Lower leg skin (tissue), 4 donors: Measurements from ENCODE around the gene BRD3. TPM values are rescaled to one million over a fixed set of nuclear protein-coding genes. Genes with fewer than 3 reads are reported as not detected.

Experiments used
- DNase-seq, 2 donors: peaks; one replicate each; pipeline ENCODE4 v3.0.0-alpha.2; 2019; ENCODE audit warnings: low spot score in 2 of 2
- H3K4me3 ChIP-seq: fragments of 200-600 bp; sonication (generic); 2 replicates; pipeline ENCODE4 v1.5.1; 2017; ENCODE audit warnings: mild to moderate bottlenecking, low read depth; ENCODE audit not compliant: poor library complexity, severe bottlenecking
- CTCF ChIP-seq, 3 donors: fragments of 450-650 bp; IDR thresholded peaks; one replicate each; pipeline ENCODE4 v1.5.1; 2016; ENCODE audit warnings: antibody characterized with exemption in 3 of 3, mild to moderate bottlenecking in 3 of 3, moderate library complexity in 2 of 3
- POLR2A ChIP-seq, 2 donors: fragments of 450-650 bp; IDR thresholded peaks; one replicate each; pipeline ENCODE4 v1.6.1; 2016 to 2017; ENCODE audit warnings: antibody characterized with exemption in 2 of 2, mild to moderate bottlenecking in 1 of 2, moderate library complexity in 1 of 2
- WGBS, 2 donors: methylation state at CpG; one replicate each; pipeline ENCODE4 v1.1.5; 2018; 5-methylcytosine and 5-hydroxymethylcytosine counted together
- intact Hi-C: fragments of 100-400 bp; cut with DNase I; formaldehyde crosslinking; loops from one replicate; pipeline ENCODE4 v1.15.0; 2023; ENCODE audit warnings: low total_unique reads
- total RNA-seq, 4 donors: library from RNA; depleted of rRNA; stranded (reverse); fragments of >200 nt; gene quantifications; one replicate each; pipeline ENCODE4 v1.1.0, GENCODE V29; 2016

Gene BRD3
- total RNA-seq, 4 donors from 2014 or later, result 18.5 to 59.9 (median 26.7) TPM

- 78 to 93% methylated on average over 5 to 6 of the region's 6 CpGs for WGBS, 2 donors
- DNase-seq, result no peak
- no peak for TF ChIP-seq CTCF (IDR thresholded peaks at IDR 0.05)
- TF ChIP-seq POLR2A (IDR thresholded peaks at IDR 0.05), result no peak
- H3K4me3 ChIP-seq, result no peak overlapping the region
- intact Hi-C loops, result no loop called here
Measured at GRCh38 chr9:133999851-134000265, 68.0 kb downstream of the BRD3 start.

GRCh38 chr9:133998915-133999595 lies 68.8 kb downstream of the BRD3 start:
- no peak for DNase-seq
- TF ChIP-seq CTCF (IDR thresholded peaks at IDR 0.05) (no peak), POLR2A (IDR thresholded peaks at IDR 0.05) (no peak)
- intact Hi-C loops, result no loop called here
- WGBS, 2 donors, result 100% methylated on average over 1 of the region's 1 CpG
- H3K4me3 ChIP-seq, result no peak overlapping the region

GRCh38 chr9:133997584-133997983 lies 70.2 kb downstream of the BRD3 start:
- no peak for DNase-seq
- intact Hi-C loops, result no loop called here
- TF ChIP-seq CTCF (IDR thresholded peaks at IDR 0.05) (no peak), POLR2A (IDR thresholded peaks at IDR 0.05) (no peak)
- WGBS, 2 donors, result 86 to 93% methylated on average over 2 of the region's 2 CpGs
- no peak overlapping the region for H3K4me3 ChIP-seq

GRCh38 chr9:133996531-133997520 lies 71.0 kb downstream of the BRD3 start:
- WGBS, 2 donors, result 58% methylated on average over 24 of the region's 24 CpGs
- no peak overlapping the region for H3K4me3 ChIP-seq
- intact Hi-C loops, result no loop called here
- TF ChIP-seq CTCF (IDR thresholded peaks at IDR 0.05) (no peak), POLR2A (IDR thresholded peaks at IDR 0.05) (no peak)
- DNase-seq, result no peak

GRCh38 chr9:133995012-133995896 lies 72.6 kb downstream of the BRD3 start:
- 67 to 69% methylated on average over 17 of the region's 17 CpGs for WGBS, 2 donors
- intact Hi-C loops, result no loop called here
- no peak for DNase-seq
- no peak overlapping the region for H3K4me3 ChIP-seq
- TF ChIP-seq POLR2A (IDR thresholded peaks at IDR 0.05) (no peak), CTCF (IDR thresholded peaks at IDR 0.05) (no peak)
